CD4-positive, alpha-beta T cell treated with Interleukin-12 subunit alpha and Interleukin-12 subunit beta, for 1 hour (primary cell): Measurements from ENCODE around the gene BCAS3.

Experiments used
- DNase-seq: peaks from one replicate; pipeline ENCODE4 v3.0.0-alpha.2; 2020

Gene BCAS3

GRCh38 chr17:61406971-61407911, 729.6 kb downstream of the BCAS3 start:
- DNase-seq = no peak

GRCh38 chr17:61408151-61409041, 730.7 kb downstream of the BCAS3 start:
- no peak for DNase-seq

- peak; percentile 36 for DNase-seq
Observed at GRCh38 chr17:61409301-61410112, 731.9 kb downstream of the BCAS3 start.

GRCh38 chr17:61410141-61411010, 732.7 kb downstream of the BCAS3 start:
- DNase-seq = peak; percentile 80

- no peak for DNase-seq
Observed at GRCh38 chr17:61411011-61411260, 733.3 kb downstream of the BCAS3 start.

- DNase-seq = no peak
Observed at GRCh38 chr17:61411261-61412142, 733.9 kb downstream of the BCAS3 start.

- peak; percentile 82 for DNase-seq
Observed at GRCh38 chr17:61412143-61412859, 734.6 kb downstream of the BCAS3 start.

GRCh38 chr17:61412860-61413660, 735.4 kb downstream of the BCAS3 start:
- DNase-seq = no peak

GRCh38 chr17:61413661-61414126, 736.0 kb downstream of the BCAS3 start:
- DNase-seq = no peak

- no peak for DNase-seq
Observed at GRCh38 chr17:61414141-61414935, 736.7 kb downstream of the BCAS3 start.

- DNase-seq = no peak
Observed at GRCh38 chr17:61414936-61415251, 737.2 kb downstream of the BCAS3 start.

GRCh38 chr17:61415374-61416210, 737.9 kb downstream of the BCAS3 start:
- DNase-seq = no peak

GRCh38 chr17:61416211-61416539, 738.5 kb downstream of the BCAS3 start:
- no peak for DNase-seq

- peak; percentile 58 for DNase-seq
Observed at GRCh38 chr17:61416540-61417363, 739.1 kb downstream of the BCAS3 start.

- DNase-seq = no peak
Observed at GRCh38 chr17:61418449-61418848, 740.8 kb downstream of the BCAS3 start.

GRCh38 chr17:61419496-61420046, 741.9 kb downstream of the BCAS3 start:
- DNase-seq = no peak

- DNase-seq = no peak
Observed at GRCh38 chr17:61420052-61420451, 742.4 kb downstream of the BCAS3 start.
